Panc1 (cell line): Measurements from ENCODE around the gene AMBRA1. TPM values are rescaled to one million over a fixed set of nuclear protein-coding genes. Genes with fewer than 3 reads are reported as not detected.

Source experiments
- ATAC-seq: fragments of 200-7000 bp; cut with Tn5 transposase; 2 replicates; pipeline ENCODE4 v1.9.1; 2020; ENCODE audit warnings: mild to moderate bottlenecking, moderate library complexity
- BruUV-seq: library from RNA; stranded (reverse); fragments of 400-500 nt; replicated peaks from 2 replicates; lab custom pipeline; 2021; lab: Mats Ljungman, UMichigan
- CTCF ChIA-PET: fragments of 300-600 bp; sonication (Branson Sonifier 250); formaldehyde crosslinking; loops from one replicate; lab custom pipeline; 2022; ENCODE audit warnings: antibody characterized with exemption; lab: Charles Lee
- POLR2A ChIA-PET: fragments of 300-600 bp; sonication (Branson Sonifier 250); formaldehyde crosslinking; loops from one replicate; lab custom pipeline; 2022; ENCODE audit warnings: antibody characterized with exemption; lab: Charles Lee
- DNase-seq: peaks from one replicate; pipeline ENCODE4 v3.0.0-alpha.2; 2010; ENCODE audit warnings: low read depth, low spot score
- H3K27ac ChIP-seq: 2 replicates; pipeline ENCODE4 v1.5.1; 2011; ENCODE audit warnings: mild to moderate bottlenecking, low read length, inconsistent platforms
- H3K27me3 ChIP-seq: fragments of 200-500 bp; sonication (Bioruptor generic); 2 replicates; pipeline ENCODE4 v1.6.0; 2014; ENCODE audit warnings: low read length, inconsistent platforms; ENCODE audit not compliant: control insufficient read depth, insufficient read depth
- H3K36me3 ChIP-seq: fragments of 200-500 bp; sonication (Bioruptor generic); 2 replicates; pipeline ENCODE4 v1.5.1; 2014; ENCODE audit warnings: inconsistent platforms, mild to moderate bottlenecking, low read length, moderate library complexity; ENCODE audit not compliant: control insufficient read depth, insufficient read depth
- H3K4me1 ChIP-seq: 2 replicates; pipeline ENCODE4 v1.5.1; 2011; ENCODE audit warnings: inconsistent platforms, mild to moderate bottlenecking, low read length, moderate library complexity; ENCODE audit not compliant: control insufficient read depth, insufficient read depth
- H3K4me3 ChIP-seq, 2 experiments: 2 replicates each; pipeline ENCODE4 v1.5.1; 2011 to 2012; ENCODE audit warnings: low read depth in 2 of 2, low read length in 2 of 2, mild to moderate bottlenecking in 2 of 2, inconsistent platforms in 1 of 2, moderate library complexity in 1 of 2
- H3K9me3 ChIP-seq: fragments of 200-500 bp; sonication (Bioruptor generic); 2 replicates; pipeline ENCODE4 v1.5.1; 2014; ENCODE audit warnings: low read depth, mild to moderate bottlenecking, inconsistent platforms, low read length, moderate library complexity; ENCODE audit not compliant: control insufficient read depth, insufficient read depth
- POLR2AphosphoS5 ChIP-seq: IDR thresholded peaks from 2 replicates; pipeline ENCODE4 v1.6.1; 2012; ENCODE audit warnings: mild to moderate bottlenecking, low read depth, low read length, moderate library complexity
- SIN3A ChIP-seq: IDR thresholded peaks from 2 replicates; pipeline ENCODE4 v1.6.1; 2012; ENCODE audit warnings: low read depth, mild to moderate bottlenecking, low read length, moderate library complexity, borderline replicate concordance; ENCODE audit not compliant: insufficient read depth
- TCF7L2 ChIP-seq: IDR thresholded peaks from 2 replicates; pipeline ENCODE4 v1.6.1; 2011; ENCODE audit warnings: mild to moderate bottlenecking, low read depth, low read length, inconsistent platforms
- in situ Hi-C: cut with HindIII; loops from 2 replicates; pipeline ENCODE4 v1.10.0; 2016; ENCODE audit warnings: low sequenced_read_pairs, low pct_unique_long_range_greater_than_20kb
- intact Hi-C: fragments of 100-400 bp; cut with micrococcal nuclease; formaldehyde crosslinking; loops from one replicate; pipeline ENCODE4 v1.10.0; 2022; ENCODE audit not compliant: unreplicated experiment
- total RNA-seq: library from RNA; stranded (reverse); gene quantifications from one replicate; pipeline ENCODE4 v1.2.1, GENCODE V29; 2021; ENCODE audit not compliant: unreplicated experiment
- TF ChIP-seq, protein P1 (sequence below), 2 experiments: IDR thresholded peaks; 2 replicates each; pipeline ENCODE4 v1.6.1; 2011 to 2012; ENCODE audit warnings: low read depth in 2 of 2, control low read depth in 1 of 2, low read length in 1 of 2, mild to moderate bottlenecking in 1 of 2, moderate library complexity in 1 of 2; ENCODE audit not compliant: insufficient read depth in 1 of 2
- TF ChIP-seq, protein P2 (sequence below): fragments of 450-650 bp; IDR thresholded peaks from 2 replicates; pipeline ENCODE4 v1.5.1; 2017; ENCODE audit warnings: mild to moderate bottlenecking

Gene AMBRA1
- total RNA-seq, 1 experiment from 2014 or later: 40.0 TPM

DNA sequence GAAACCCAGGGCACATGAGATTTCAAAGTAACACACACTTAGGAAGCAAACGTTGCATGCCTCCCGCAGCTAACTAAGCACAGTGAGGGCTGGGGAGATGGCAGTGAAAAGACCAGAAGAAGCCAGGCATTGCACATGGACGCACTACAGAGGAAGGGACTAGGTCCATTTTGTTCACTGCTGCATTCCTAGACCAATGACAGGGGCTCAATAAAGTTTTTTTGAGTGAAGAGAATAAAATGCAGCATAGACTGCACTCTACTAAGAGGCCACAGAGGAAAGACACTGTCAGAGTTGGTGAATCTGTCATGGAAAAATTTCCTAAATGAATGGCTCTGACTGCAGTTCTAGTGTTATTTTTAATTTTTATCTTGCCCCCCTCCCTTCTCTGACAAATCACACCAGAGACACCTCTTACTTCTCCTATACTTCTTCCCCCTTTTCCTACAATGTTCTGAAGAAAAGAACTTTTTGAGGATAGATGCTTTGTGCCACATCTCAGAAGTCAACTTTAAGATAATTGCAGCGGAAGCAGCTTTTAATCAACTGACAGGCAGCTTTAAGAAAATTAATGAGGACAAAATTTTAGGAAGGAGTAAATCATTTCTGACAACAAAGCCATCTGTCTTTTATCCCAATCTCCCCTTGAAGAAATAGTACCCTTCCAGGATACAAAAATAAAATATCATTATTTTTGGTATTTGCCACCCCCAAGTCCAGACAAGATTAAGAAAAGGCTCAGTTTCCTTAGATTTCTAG is 167.4 kb downstream of the AMBRA1 start:
- BruUV-seq: no TSS peak
- no peak for DNase-seq
- 0 out of 2 replicates have a peak, but pooled peaks cover 4% of the 10 kb centered on the region for H3K36me3 ChIP-seq
- CTCF ChIA-PET: no interaction called here
- no peaks in the 10 kb centered on the region for H3K27me3 ChIP-seq
- ATAC-seq: no peak
- H3K27ac ChIP-seq: no peak overlapping the region
- intact Hi-C loops: no loop called here
- in situ Hi-C loops: no loop called here
- no peaks in the 10 kb centered on the region for H3K9me3 ChIP-seq
- H3K4me1 ChIP-seq: no peaks in the 10 kb centered on the region
- TF ChIP-seq, protein P1, sequence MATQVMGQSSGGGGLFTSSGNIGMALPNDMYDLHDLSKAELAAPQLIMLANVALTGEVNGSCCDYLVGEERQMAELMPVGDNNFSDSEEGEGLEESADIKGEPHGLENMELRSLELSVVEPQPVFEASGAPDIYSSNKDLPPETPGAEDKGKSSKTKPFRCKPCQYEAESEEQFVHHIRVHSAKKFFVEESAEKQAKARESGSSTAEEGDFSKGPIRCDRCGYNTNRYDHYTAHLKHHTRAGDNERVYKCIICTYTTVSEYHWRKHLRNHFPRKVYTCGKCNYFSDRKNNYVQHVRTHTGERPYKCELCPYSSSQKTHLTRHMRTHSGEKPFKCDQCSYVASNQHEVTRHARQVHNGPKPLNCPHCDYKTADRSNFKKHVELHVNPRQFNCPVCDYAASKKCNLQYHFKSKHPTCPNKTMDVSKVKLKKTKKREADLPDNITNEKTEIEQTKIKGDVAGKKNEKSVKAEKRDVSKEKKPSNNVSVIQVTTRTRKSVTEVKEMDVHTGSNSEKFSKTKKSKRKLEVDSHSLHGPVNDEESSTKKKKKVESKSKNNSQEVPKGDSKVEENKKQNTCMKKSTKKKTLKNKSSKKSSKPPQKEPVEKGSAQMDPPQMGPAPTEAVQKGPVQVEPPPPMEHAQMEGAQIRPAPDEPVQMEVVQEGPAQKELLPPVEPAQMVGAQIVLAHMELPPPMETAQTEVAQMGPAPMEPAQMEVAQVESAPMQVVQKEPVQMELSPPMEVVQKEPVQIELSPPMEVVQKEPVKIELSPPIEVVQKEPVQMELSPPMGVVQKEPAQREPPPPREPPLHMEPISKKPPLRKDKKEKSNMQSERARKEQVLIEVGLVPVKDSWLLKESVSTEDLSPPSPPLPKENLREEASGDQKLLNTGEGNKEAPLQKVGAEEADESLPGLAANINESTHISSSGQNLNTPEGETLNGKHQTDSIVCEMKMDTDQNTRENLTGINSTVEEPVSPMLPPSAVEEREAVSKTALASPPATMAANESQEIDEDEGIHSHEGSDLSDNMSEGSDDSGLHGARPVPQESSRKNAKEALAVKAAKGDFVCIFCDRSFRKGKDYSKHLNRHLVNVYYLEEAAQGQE (IDR thresholded peaks at IDR 0.05; ENCODE audit: insufficient read depth in 1 of 2, low read depth in 2 of 2, low read length in 1 of 2): no peak
- no peak for TF ChIP-seq TCF7L2
- TF ChIP-seq, protein P2, sequence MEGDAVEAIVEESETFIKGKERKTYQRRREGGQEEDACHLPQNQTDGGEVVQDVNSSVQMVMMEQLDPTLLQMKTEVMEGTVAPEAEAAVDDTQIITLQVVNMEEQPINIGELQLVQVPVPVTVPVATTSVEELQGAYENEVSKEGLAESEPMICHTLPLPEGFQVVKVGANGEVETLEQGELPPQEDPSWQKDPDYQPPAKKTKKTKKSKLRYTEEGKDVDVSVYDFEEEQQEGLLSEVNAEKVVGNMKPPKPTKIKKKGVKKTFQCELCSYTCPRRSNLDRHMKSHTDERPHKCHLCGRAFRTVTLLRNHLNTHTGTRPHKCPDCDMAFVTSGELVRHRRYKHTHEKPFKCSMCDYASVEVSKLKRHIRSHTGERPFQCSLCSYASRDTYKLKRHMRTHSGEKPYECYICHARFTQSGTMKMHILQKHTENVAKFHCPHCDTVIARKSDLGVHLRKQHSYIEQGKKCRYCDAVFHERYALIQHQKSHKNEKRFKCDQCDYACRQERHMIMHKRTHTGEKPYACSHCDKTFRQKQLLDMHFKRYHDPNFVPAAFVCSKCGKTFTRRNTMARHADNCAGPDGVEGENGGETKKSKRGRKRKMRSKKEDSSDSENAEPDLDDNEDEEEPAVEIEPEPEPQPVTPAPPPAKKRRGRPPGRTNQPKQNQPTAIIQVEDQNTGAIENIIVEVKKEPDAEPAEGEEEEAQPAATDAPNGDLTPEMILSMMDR: no peak
- TF ChIP-seq SIN3A: no peak
- TF ChIP-seq POLR2AphosphoS5: no peak
- H3K4me3 ChIP-seq: no peak overlapping the region
- POLR2A ChIA-PET: no interaction called here

DNA sequence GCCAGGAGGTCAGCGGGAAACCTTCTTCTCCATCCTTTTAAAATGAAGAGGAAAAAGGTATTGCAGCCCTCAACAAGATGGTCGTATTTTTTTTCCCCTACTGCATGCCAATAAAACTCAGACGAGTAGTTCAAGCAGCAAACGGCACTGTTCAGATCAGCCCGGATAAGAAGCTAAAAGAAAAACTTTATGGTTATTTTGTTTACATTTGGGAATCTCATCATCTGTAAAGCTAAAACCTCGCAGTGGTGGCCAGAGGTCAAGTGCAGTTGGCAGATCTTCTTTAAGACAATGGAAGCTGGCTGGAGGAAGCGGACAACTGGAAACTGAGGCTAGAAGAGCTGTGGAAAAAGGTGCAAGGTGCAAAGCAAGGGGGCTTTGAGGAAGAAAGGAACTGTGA is 171.2 kb downstream of the AMBRA1 start:
- Histone ChIP-seq H3K4me3 (no peak overlapping the region), H3K27me3 (no peaks in the 10 kb centered on the region), H3K27ac (no peak overlapping the region), H3K4me1 (no peaks in the 10 kb centered on the region), H3K9me3 (no peaks in the 10 kb centered on the region), H3K36me3 (peaks cover 9% of the 10 kb centered on the region)
- no peak for TF ChIP-seq TCF7L2
- TF ChIP-seq, protein P1 (IDR thresholded peaks at IDR 0.05; ENCODE audit: insufficient read depth in 1 of 2, low read depth in 2 of 2, low read length in 1 of 2): no peak
- TF ChIP-seq, protein P2: no peak
- no peak for TF ChIP-seq SIN3A
- no peak for TF ChIP-seq POLR2AphosphoS5
- in situ Hi-C loops (no loop called here), intact Hi-C loops (no loop called here)
- POLR2A ChIA-PET: no interaction called here
- CTCF ChIA-PET: no interaction called here
- DNase-seq (no peak), ATAC-seq (no peak)
- no TSS peak for BruUV-seq
